GM03348 (cell line): ENCODE measurements around the gene ULK4.
A peak's percentile ranks its signal among the peaks of the same experiment; 100 is the strongest.
"Not testable (repeated sequence)": the region's sequence is repeated elsewhere in the genome, so short reads cannot be mapped to it uniquely, and the experiment has no call there.

Source experiments
- DNase-seq: peaks from one replicate; pipeline ENCODE4 v3.0.0; 2012; ENCODE audit warnings: low spot score

ULK4 gene

GRCh38 chr3:41688595-41689380, 273.1 kb downstream of the ULK4 start:
- no peak for DNase-seq

GRCh38 chr3:41684797-41685735, 276.8 kb downstream of the ULK4 start:
- no peak for DNase-seq

- peak; percentile 14 for DNase-seq
Observed at GRCh38 chr3:41683666-41684350, 278.1 kb downstream of the ULK4 start.

GRCh38 chr3:41682996-41683395, 278.9 kb downstream of the ULK4 start:
- DNase-seq: peak; percentile 61

- DNase-seq: no peak
Observed at GRCh38 chr3:41682382-41682781, 279.5 kb downstream of the ULK4 start.

- DNase-seq: peak; percentile 83
Observed at GRCh38 chr3:41681479-41681878, 280.4 kb downstream of the ULK4 start.

- no peak for DNase-seq
Observed at GRCh38 chr3:41679374-41679773, 282.5 kb downstream of the ULK4 start.

- DNase-seq: not testable (repeated sequence)
Observed at GRCh38 chr3:41675102-41675501, 286.8 kb downstream of the ULK4 start.

GRCh38 chr3:41674449-41674848, 287.5 kb downstream of the ULK4 start:
- no peak for DNase-seq

GRCh38 chr3:41673650-41674049, 288.3 kb downstream of the ULK4 start:
- DNase-seq: no peak

- no peak for DNase-seq
Observed at GRCh38 chr3:41668379-41668778, 293.5 kb downstream of the ULK4 start.

- no peak for DNase-seq
Observed at GRCh38 chr3:41662288-41662687, 299.6 kb downstream of the ULK4 start.

GRCh38 chr3:41661796-41662195, 300.1 kb downstream of the ULK4 start:
- no peak for DNase-seq

- no peak for DNase-seq
Observed at GRCh38 chr3:41660510-41660909, 301.4 kb downstream of the ULK4 start.

- no peak for DNase-seq
Observed at GRCh38 chr3:41653571-41654239, 308.2 kb downstream of the ULK4 start.

GRCh38 chr3:41652931-41653330, 309.0 kb downstream of the ULK4 start:
- no peak for DNase-seq

GRCh38 chr3:41652506-41652905, 309.4 kb downstream of the ULK4 start:
- no peak for DNase-seq

GRCh38 chr3:41651718-41652117, 310.2 kb downstream of the ULK4 start:
- DNase-seq: no peak

- DNase-seq: no peak
Observed at GRCh38 chr3:41650406-41650805, 311.5 kb downstream of the ULK4 start.

- DNase-seq: no peak
Observed at GRCh38 chr3:41649129-41649739, 312.7 kb downstream of the ULK4 start.

GRCh38 chr3:41647730-41648129, 314.2 kb downstream of the ULK4 start:
- not testable (repeated sequence) for DNase-seq
